Measurements from ENCODE around the gene CD101.

CD101 gene

GRCh38 chr1:116987256-116987555, 14.4 kb upstream of the CD101 start:
- TF ChIP-seq CTCF (IDR thresholded peaks at IDR 0.05; ENCODE audit: low read depth, low read length) = no peak

GRCh38 chr1:116988248-116988647, 13.3 kb upstream of the CD101 start:
- no peak overlapping the region for H3K4me3 ChIP-seq (ENCODE audit: low read depth, low read length)
- TF ChIP-seq CTCF (IDR thresholded peaks at IDR 0.05; ENCODE audit: low read depth, low read length) = no peak

More at GRCh38 chr1:116987256-116987555, 14.4 kb upstream of the CD101 start:
- H3K4me3 ChIP-seq (ENCODE audit: low read depth, low read length) = no peak overlapping the region

- no peak for TF ChIP-seq CTCF (IDR thresholded peaks at IDR 0.05; ENCODE audit: low read depth, low read length)
- no peak overlapping the region for H3K4me3 ChIP-seq (ENCODE audit: low read depth, low read length)
Observed at GRCh38 chr1:116988908-116989307, 12.7 kb upstream of the CD101 start.

GRCh38 chr1:116989835-116990234, 11.7 kb upstream of the CD101 start:
- no peak overlapping the region for H3K4me3 ChIP-seq (ENCODE audit: low read depth, low read length)
- no peak for TF ChIP-seq CTCF (IDR thresholded peaks at IDR 0.05; ENCODE audit: low read depth, low read length)

- no peak for TF ChIP-seq CTCF (IDR thresholded peaks at IDR 0.05; ENCODE audit: low read depth, low read length)
- no peak overlapping the region for H3K4me3 ChIP-seq (ENCODE audit: low read depth, low read length)
Observed at GRCh38 chr1:116990612-116991151, 10.9 kb upstream of the CD101 start.

- TF ChIP-seq CTCF (IDR thresholded peaks at IDR 0.05; ENCODE audit: low read depth, low read length) = no peak
- H3K4me3 ChIP-seq (ENCODE audit: low read depth, low read length) = no peak overlapping the region
Observed at GRCh38 chr1:116991171-116991845, 10.3 kb upstream of the CD101 start.

- no peak overlapping the region for H3K4me3 ChIP-seq (ENCODE audit: low read depth, low read length)
- TF ChIP-seq CTCF (IDR thresholded peaks at IDR 0.05; ENCODE audit: low read depth, low read length) = no peak
Observed at GRCh38 chr1:116991918-116992317, 9.6 kb upstream of the CD101 start.

Measured in WI38 (cell line).